ENCODE measurements around the gene ALK.

GRCh38 chr2:29186817-29187216 is 734.6 kb downstream of the ALK start:
- TF ChIP-seq POLR2A (IDR thresholded peaks at IDR 0.05) (no peak), CTCF (IDR thresholded peaks at IDR 0.05) (no peak)
